HAP-1 (cell line): Measurements from ENCODE around the gene PCDHA6.
"Not testable (repeated sequence)": the region's sequence is repeated elsewhere in the genome, so short reads cannot be mapped to it uniquely, and the experiment has no call there.

Experiments used
- DNase-seq, 2 experiments: peaks; one replicate each; pipeline ENCODE4 v3.0.0-alpha.2; 2016 to 2020; ENCODE audit warnings: low spot score in 2 of 2
- H3K27me3 ChIP-seq: fragments of 250-450 bp; sonication (Bioruptor Pico); 2 replicates; pipeline ENCODE4 v1.5.1; 2020; ENCODE audit warnings: low read depth, mild to moderate bottlenecking, moderate library complexity
- H3K36me3 ChIP-seq: fragments of 250-450 bp; sonication (Bioruptor Pico); replicated peaks from 2 replicates; pipeline ENCODE4 v1.5.1; 2020; ENCODE audit warnings: mild to moderate bottlenecking
- H3K4me1 ChIP-seq: fragments of 250-450 bp; sonication (Bioruptor Pico); 2 replicates; pipeline ENCODE4 v1.5.1; 2020; ENCODE audit warnings: mild to moderate bottlenecking
- H3K4me3 ChIP-seq: fragments of 250-450 bp; sonication (Bioruptor Pico); 2 replicates; pipeline ENCODE4 v1.5.1; 2020; ENCODE audit warnings: mild to moderate bottlenecking, moderate library complexity
- H3K9me3 ChIP-seq: fragments of 250-450 bp; sonication (Bioruptor Pico); 2 replicates; pipeline ENCODE4 v1.5.1; 2020; ENCODE audit warnings: mild to moderate bottlenecking, moderate library complexity
- in situ Hi-C: fragments of 300-500 bp; cut with MboI; formaldehyde crosslinking; loops from 3 replicates; pipeline ENCODE4 v1.14.3; 2020; ENCODE audit warnings: low sequenced_read_pairs, inconsistent platforms, mixed read lengths

Gene PCDHA6

GRCh38 chr5:140801494-140801841 is 26.3 kb upstream of the PCDHA6 start:
- in situ Hi-C loops: no loop called here
- no peaks in the 10 kb centered on the region for H3K4me1 ChIP-seq
- H3K4me3 ChIP-seq: peak overlapping the region; percentile 30

DNA sequence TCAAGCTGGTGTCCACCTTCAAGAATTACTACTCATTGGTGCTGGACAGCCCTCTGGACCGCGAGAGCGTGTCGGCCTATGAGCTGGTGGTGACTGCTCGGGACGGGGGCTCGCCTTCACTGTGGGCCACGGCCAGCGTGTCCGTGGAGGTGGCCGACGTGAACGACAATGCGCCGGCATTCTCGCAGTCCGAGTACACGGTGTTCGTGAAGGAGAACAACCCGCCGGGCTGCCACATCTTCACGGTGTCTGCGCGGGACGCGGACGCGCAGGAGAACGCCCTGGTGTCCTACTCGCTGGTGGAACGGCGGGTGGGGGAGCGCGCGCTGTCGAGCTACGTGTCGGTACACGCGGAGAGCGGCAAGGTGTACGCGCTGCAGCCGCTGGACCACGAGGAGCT is 25.4 kb upstream of the PCDHA6 start:
- H3K4me1 ChIP-seq, H3K27me3 ChIP-seq, H3K4me3 ChIP-seq, DNase-seq, H3K36me3 ChIP-seq, H3K9me3 ChIP-seq, in situ Hi-C loops: not testable (repeated sequence)

More at GRCh38 chr5:140801494-140801841, 26.3 kb upstream of the PCDHA6 start:
- Histone ChIP-seq H3K27me3 (no peaks in the 10 kb centered on the region), H3K9me3 (peaks cover 4% of the 10 kb centered on the region; the same call in 1 of the 2 replicates), H3K36me3 (no peaks in the 10 kb centered on the region)
- DNase-seq: peak; percentile 43 to 69

DNA sequence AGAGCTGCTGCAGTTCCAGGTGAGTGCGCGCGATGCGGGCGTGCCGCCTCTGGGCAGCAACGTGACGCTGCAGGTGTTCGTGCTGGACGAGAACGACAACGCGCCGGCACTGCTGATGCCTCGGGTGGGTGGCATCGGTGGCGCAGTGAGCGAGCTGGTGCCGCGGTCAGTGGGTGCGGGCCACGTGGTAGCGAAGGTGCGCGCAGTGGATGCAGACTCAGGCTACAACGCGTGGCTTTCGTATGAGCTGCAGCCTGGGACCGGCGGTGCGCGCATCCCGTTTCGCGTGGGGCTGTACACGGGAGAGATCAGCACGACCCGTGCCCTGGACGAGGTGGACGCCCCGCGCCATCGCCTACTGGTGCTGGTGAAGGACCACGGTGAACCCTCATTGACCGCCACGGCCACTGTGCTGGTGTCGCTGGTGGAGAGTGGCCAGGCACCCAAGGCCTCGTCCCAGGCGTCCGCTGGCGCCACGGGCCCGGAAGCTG is 24.9 kb upstream of the PCDHA6 start:
- in situ Hi-C loops: no loop called here
- no peaks in the 10 kb centered on the region for H3K36me3 ChIP-seq
- H3K9me3 ChIP-seq: peaks cover 4% of the 10 kb centered on the region; the same call in 1 of the 2 replicates
- H3K4me1 ChIP-seq: no peaks in the 10 kb centered on the region
- H3K4me3 ChIP-seq: no peak overlapping the region
- no peak for DNase-seq
- no peaks in the 10 kb centered on the region for H3K27me3 ChIP-seq

GRCh38 chr5:140806834-140807775 is 20.7 kb upstream of the PCDHA6 start, which contains the start of gene PCDHA4:
PCDHA4 (plus strand) TSS chr5:140807068.
- Histone ChIP-seq H3K4me3 (no peak within 1 kb of the TSS), H3K4me1 (no peaks in the 10 kb centered on the region), H3K36me3 (no peaks in the 10 kb centered on the region), H3K27me3 (no peaks in the 10 kb centered on the region), H3K9me3 (no peaks in the 10 kb centered on the region)
- DNase-seq: peak in 1 of 2 experiments; percentile 46
- in situ Hi-C loops: no loop called here

DNA sequence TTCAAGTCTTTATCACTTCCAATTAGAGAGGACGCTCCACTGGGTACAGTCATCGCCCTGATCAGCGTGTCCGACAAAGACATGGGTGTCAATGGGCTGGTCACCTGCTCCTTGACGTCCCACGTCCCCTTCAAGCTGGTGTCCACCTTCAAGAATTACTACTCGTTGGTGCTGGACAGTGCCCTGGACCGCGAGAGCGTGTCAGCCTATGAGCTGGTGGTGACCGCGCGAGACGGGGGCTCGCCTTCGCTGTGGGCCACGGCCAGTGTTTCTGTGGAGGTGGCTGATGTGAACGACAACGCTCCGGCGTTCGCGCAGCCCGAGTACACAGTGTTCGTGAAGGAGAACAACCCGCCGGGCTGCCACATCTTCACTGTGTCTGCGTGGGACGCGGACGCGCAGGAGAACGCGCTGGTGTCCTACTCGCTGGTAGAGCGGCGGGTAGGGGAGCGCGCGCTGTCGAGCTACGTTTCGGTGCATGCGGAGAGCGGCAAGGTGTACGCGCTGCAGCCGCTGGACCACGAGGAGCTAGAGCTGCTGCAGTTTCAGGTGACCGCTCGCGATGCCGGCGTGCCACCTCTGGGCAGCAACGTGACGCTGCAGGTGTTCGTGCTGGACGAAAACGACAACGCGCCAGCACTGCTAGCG is 19.4 kb upstream of the PCDHA6 start:
- DNase-seq, H3K4me1 ChIP-seq, in situ Hi-C loops, H3K4me3 ChIP-seq, H3K36me3 ChIP-seq, H3K9me3 ChIP-seq, H3K27me3 ChIP-seq: not testable (repeated sequence)

DNA sequence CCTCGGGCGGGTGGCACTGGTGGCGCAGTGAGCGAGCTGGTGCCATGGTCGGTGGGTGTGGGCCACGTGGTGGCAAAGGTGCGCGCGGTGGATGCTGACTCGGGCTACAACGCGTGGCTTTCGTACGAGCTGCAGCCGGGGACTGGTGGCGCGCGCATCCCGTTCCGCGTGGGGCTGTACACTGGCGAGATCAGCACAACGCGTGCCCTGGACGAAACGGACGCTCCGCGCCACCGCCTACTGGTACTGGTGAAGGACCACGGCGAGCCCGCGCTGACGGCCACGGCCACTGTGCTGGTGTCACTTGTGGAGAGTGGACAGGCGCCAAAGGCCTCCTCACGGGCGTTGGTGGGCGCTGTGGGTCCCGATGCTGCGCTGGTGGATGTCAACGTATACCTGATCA is 18.9 kb upstream of the PCDHA6 start:
- in situ Hi-C loops: no loop called here
- no peaks in the 10 kb centered on the region for H3K27me3 ChIP-seq
- no peak for DNase-seq
- H3K36me3 ChIP-seq: no peaks in the 10 kb centered on the region
- H3K4me3 ChIP-seq: no peak overlapping the region
- no peaks in the 10 kb centered on the region for H3K4me1 ChIP-seq
- H3K9me3 ChIP-seq: no peaks in the 10 kb centered on the region

DNA sequence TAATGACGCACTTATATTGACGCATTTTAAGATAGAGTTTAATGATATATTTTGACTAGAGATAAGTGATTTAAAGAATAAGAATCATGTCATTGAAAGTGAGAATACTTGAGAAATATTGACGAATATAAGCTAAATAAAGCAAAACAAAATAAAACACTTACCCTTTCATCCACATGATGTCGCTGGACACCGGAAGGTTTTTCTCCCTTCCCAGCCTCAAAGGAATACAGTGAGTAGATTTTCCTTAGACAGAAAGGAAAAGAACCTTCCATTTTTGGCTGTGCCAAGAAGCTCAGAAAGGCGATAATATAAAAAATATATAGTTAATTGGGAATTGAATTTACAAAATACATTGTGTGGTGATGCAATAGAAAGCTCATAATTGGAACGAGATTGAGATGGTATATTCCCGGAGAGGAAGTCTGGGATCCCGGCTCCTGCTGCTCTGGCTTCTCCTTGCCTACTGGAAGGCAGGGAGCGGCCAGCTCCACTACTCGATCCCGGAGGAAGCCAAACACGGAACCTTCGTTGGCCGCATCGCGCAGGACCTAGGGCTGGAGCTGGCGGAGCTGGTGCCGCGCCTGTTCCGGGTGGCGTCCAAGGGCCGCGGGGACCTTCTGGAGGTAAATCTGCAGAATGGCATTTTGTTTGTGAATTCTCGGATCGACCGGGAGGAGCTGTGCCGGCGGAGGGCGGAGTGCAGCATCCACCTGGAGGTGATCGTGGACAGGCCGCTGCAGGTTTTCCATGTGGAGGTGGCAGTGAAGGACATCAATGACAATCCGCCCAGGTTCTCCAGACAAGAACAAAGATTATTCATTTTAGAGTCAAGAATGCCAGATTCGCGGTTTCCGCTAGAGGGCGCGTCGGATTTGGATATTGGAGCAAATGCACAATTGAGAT is 6.1 kb upstream of the PCDHA6 start, which contains the start of gene PCDHA5:
TSS of gene PCDHA5 (plus strand) at position 239 of the 906 bp plus-strand sequence.
- H3K36me3 ChIP-seq: no peaks in the 10 kb centered on the region
- H3K9me3 ChIP-seq: no peaks in the 10 kb centered on the region
- in situ Hi-C loops: no loop called here
- H3K4me1 ChIP-seq: no peaks in the 10 kb centered on the region
- no peak within 1 kb of the TSS for H3K4me3 ChIP-seq
- DNase-seq: peak; percentile 38 to 76
- H3K27me3 ChIP-seq: no peaks in the 10 kb centered on the region

DNA sequence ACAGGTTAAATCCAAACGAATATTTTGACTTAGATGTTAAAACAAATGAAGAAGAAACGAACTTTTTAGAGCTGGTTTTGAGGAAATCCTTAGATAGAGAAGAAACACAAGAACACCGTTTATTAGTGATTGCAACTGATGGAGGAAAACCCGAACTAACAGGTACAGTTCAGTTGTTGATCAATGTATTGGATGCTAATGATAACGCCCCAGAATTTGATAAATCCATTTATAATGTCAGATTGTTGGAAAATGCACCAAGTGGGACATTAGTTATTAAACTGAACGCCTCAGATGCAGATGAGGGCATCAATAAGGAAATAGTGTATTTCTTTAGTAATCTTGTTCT is 5.5 kb upstream of the PCDHA6 start:
- Histone ChIP-seq H3K36me3 (no peaks in the 10 kb centered on the region), H3K4me1 (no peaks in the 10 kb centered on the region), H3K9me3 (no peaks in the 10 kb centered on the region), H3K27me3 (no peaks in the 10 kb centered on the region), H3K4me3 (no peak overlapping the region)
- DNase-seq: no peak
- in situ Hi-C loops: no loop called here

GRCh38 chr5:140822969-140823368 is 4.8 kb upstream of the PCDHA6 start:
- DNase-seq, in situ Hi-C loops: not testable (repeated sequence)

DNA sequence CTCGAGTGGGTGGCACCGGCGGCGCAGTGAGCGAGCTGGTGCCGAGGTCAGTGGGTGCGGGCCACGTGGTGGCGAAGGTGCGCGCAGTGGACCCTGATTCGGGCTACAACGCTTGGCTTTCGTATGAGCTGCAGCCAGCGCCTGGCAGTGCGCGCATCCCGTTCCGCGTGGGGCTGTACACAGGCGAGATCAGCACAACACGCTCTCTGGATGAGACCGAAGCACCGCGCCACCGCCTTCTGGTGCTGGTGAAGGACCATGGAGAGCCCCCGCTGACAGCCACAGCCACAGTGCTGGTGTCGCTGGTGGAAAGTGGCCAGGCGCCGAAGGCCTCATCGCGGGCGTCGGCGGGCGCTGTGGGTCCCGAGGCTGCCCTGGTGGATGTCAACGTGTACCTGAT is 4.3 kb upstream of the PCDHA6 start:
- H3K27me3 ChIP-seq: no peaks in the 10 kb centered on the region
- no peaks in the 10 kb centered on the region for H3K36me3 ChIP-seq
- no peak for DNase-seq
- no peak overlapping the region for H3K4me3 ChIP-seq
- no peaks in the 10 kb centered on the region for H3K9me3 ChIP-seq
- in situ Hi-C loops: no loop called here
- no peaks in the 10 kb centered on the region for H3K4me1 ChIP-seq

More at GRCh38 chr5:140822969-140823368, 4.8 kb upstream of the PCDHA6 start:
- not testable (repeated sequence) for H3K27me3 ChIP-seq, H3K4me3 ChIP-seq, H3K4me1 ChIP-seq, H3K36me3 ChIP-seq, H3K9me3 ChIP-seq

- no peak for DNase-seq
These were observed 590 bp downstream of the PCDHA6 start for GRCh38 chr5:140828362-140828737.

DNA sequence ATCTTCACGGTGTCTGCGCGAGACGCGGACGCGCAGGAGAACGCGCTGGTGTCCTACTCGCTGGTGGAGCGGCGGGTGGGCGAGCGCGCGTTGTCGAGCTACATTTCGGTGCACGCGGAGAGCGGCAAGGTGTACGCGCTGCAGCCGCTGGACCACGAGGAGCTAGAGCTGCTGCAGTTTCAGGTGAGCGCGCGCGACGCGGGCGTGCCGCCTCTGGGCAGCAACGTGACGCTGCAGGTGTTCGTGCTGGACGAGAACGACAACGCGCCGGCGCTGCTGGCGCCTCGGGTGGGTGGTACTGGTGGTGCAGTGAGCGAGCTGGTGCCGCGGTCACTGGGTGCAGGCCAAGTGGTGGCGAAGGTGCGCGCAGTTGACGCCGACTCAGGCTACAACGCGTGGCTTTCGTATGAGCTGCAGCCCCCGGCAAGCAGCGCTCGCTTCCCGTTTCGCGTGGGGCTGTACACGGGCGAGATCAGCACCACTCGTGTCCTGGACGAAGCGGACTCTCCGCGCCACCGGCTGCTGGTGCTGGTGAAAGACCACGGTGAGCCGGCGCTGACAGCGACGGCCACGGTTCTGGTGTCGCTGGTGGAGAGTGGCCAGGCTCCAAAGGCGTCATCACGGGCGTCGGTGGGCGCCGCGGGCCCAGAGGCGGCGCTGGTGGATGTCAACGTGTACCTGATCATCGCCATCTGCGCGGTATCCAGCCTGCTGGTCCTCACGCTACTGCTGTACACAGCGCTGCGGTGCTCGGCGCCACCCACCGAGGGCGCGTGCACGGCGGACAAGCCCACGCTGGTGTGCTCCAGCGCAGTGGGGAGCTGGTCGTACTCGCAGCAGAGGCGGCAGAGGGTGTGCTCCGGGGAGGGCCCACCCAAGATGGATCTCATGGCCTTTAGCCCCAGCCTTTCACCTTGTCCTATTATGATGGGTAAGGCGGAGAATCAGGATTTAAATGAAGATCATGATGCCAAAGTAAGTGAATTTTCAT is 2.0 kb downstream of the PCDHA6 start:
- in situ Hi-C loops, H3K27me3 ChIP-seq, H3K9me3 ChIP-seq, DNase-seq, H3K36me3 ChIP-seq, H3K4me1 ChIP-seq, H3K4me3 ChIP-seq: not testable (repeated sequence)

More at GRCh38 chr5:140828362-140828737, 590 bp downstream of the PCDHA6 start:
- Histone ChIP-seq H3K4me3 (no peak overlapping the region), H3K27me3 (no peaks in the 10 kb centered on the region), H3K36me3 (no peaks in the 10 kb centered on the region), H3K4me1 (no peaks in the 10 kb centered on the region), H3K9me3 (no peaks in the 10 kb centered on the region)
- in situ Hi-C loops: no loop called here
